K562 (cell line): ENCODE measurements around the gene ISYNA1. TPM values are rescaled to one million over a fixed set of nuclear protein-coding genes. Genes with fewer than 3 reads are reported as not detected.
A peak's percentile ranks its signal among the peaks of the same experiment; 100 is the strongest.

ENCODE experiments used
- ATF6 ChIP-seq: sonication (generic); formaldehyde crosslinking; IDR thresholded peaks from 2 replicates; pipeline ENCODE4 v1.4.0; 2020; ENCODE audit warnings: mild to moderate bottlenecking, missing genetic modification reagents
- CHD4 ChIP-seq: fragments of 200-600 bp; sonication (generic); IDR thresholded peaks from 3 replicates; pipeline ENCODE4 v1.6.1; 2012; ENCODE audit warnings: low read depth, mild to moderate bottlenecking, mixed read lengths, low read length, inconsistent platforms; ENCODE audit not compliant: insufficient read depth, insufficient replicate concordance, poor library complexity, severe bottlenecking
- ERF ChIP-seq: fragments of 450-650 bp; formaldehyde crosslinking; IDR thresholded peaks from 2 replicates; pipeline ENCODE4 v1.4.0; 2020; ENCODE audit warnings: mild to moderate bottlenecking, mixed read lengths
- ETS1 ChIP-seq: conservative IDR thresholded peaks from 2 replicates; pipeline ENCODE4 v1.6.1; 2011; ENCODE audit warnings: low read depth, mild to moderate bottlenecking, low read length; ENCODE audit not compliant: control insufficient read depth
- EWSR1 ChIP-seq: fragments of 450-650 bp; IDR thresholded peaks from 2 replicates; pipeline ENCODE4 v1.6.1; 2018; ENCODE audit warnings: borderline replicate concordance, mild to moderate bottlenecking, low read depth, moderate library complexity; ENCODE audit not compliant: partially characterized antibody
- HNRNPK ChIP-seq: fragments of 200-400 bp; formaldehyde crosslinking; IDR thresholded peaks from one replicate; pipeline ENCODE4 v1.6.1; 2018; ENCODE audit warnings: mild to moderate bottlenecking, low read depth, low read length; ENCODE audit not compliant: poor library complexity, severe bottlenecking
- HNRNPL ChIP-seq: fragments of 200-400 bp; formaldehyde crosslinking; IDR thresholded peaks from 2 replicates; pipeline ENCODE4 v1.6.1; 2017; ENCODE audit warnings: low read depth, mild to moderate bottlenecking, low read length
- MAX ChIP-seq: sonication (generic); formaldehyde crosslinking; IDR thresholded peaks from 2 replicates; pipeline ENCODE4 v1.9.0; 2022; ENCODE audit warnings: mild to moderate bottlenecking, missing genetic modification reagents
- PHF8 ChIP-seq: fragments of 200-600 bp; sonication (generic); IDR thresholded peaks from 2 replicates; pipeline ENCODE4 v1.6.1; 2012; ENCODE audit warnings: mixed run types, mild to moderate bottlenecking, inconsistent platforms, low read length, moderate library complexity, borderline replicate concordance
- POLR2B ChIP-seq: fragments of 450-650 bp; IDR thresholded peaks from 2 replicates; pipeline ENCODE4 v1.6.1; 2018; ENCODE audit warnings: low read depth; ENCODE audit not compliant: partially characterized antibody
- STAT6 ChIP-seq: sonication (generic); formaldehyde crosslinking; IDR thresholded peaks from 2 replicates; pipeline ENCODE4 v1.8.1; 2023; ENCODE audit warnings: mild to moderate bottlenecking, missing genetic modification reagents
- U2AF2 ChIP-seq: fragments of 200-400 bp; formaldehyde crosslinking; optimal IDR thresholded peaks from 2 replicates; pipeline ENCODE3; 2017; ENCODE audit warnings: low read depth, mild to moderate bottlenecking, low read length
- YY1 ChIP-seq, 3 experiments: IDR thresholded peaks; 2 replicates each; pipeline ENCODE4 v1.6.1; 2011; ENCODE audit warnings: low read length in 2 of 3, mild to moderate bottlenecking in 2 of 3, moderate library complexity in 2 of 3, borderline replicate concordance in 1 of 3, control low read depth in 1 of 3, low read depth in 1 of 3; ENCODE audit not compliant: insufficient read depth in 3 of 3, insufficient replicate concordance in 2 of 3, control insufficient read depth in 1 of 3, insufficient read length in 1 of 3; ENCODE audit errors: extremely low read depth in 1 of 3
- ZNF133 ChIP-seq: fragments of 250-450 bp; sonication (Bioruptor Pico); IDR thresholded peaks from 2 replicates; pipeline ENCODE4 v1.4.0; 2020; ENCODE audit warnings: mild to moderate bottlenecking
- ZNF24 ChIP-seq: fragments of 450-650 bp; IDR thresholded peaks from 2 replicates; pipeline ENCODE4 v1.6.1; 2016
- ZNF395 ChIP-seq: fragments of 200-800 bp; sonication (Bioruptor generic); IDR thresholded peaks from 2 replicates; pipeline ENCODE4 v1.6.1; 2017; ENCODE audit warnings: missing genetic modification characterization, missing compliant biosample characterization
- ZNF76 ChIP-seq: fragments of 250-450 bp; sonication (Bioruptor Pico); IDR thresholded peaks from 2 replicates; pipeline ENCODE4 v1.4.0; 2020; ENCODE audit warnings: mild to moderate bottlenecking, moderate library complexity, borderline replicate concordance
- ZNF766 ChIP-seq: fragments of 200-800 bp; sonication (Bioruptor generic); conservative IDR thresholded peaks from 2 replicates; pipeline ENCODE4 v1.6.1; 2016; ENCODE audit warnings: missing genetic modification characterization, missing compliant biosample characterization
- polyA plus RNA-seq, 8 experiments: library from polyadenylated mRNA; depleted of rRNA in 4 of 8; stranded (reverse) in 5 of 8; unstranded in 3 of 8; fragments of >200 nt; fragmentation: Nextera tagmentation in 2 of 8; fragmentation: Illumina TruSeq in 1 of 8; extraction: Ambion mirVana in 2 of 8; extraction: Trizol in 1 of 8; gene quantifications; 2 replicates each; pipeline versions ENCODE4 v1.2.1 to v1.2.3, GENCODE V29; 2011 to 2014; ENCODE audit warnings: inconsistent platforms in 1 of 8, missing spikeins in 1 of 8
- total RNA-seq, 7 experiments: library from RNA; depleted of rRNA in 6 of 7; stranded (reverse); fragments of >200 nt in 6 of 7; fragmentation: Illumina TruSeq in 2 of 7; extraction: Trizol in 2 of 7; gene quantifications; 2 replicates each; pipeline versions ENCODE4 v1.2.1 to v1.2.3, GENCODE V29; 2011 to 2021; ENCODE audit warnings: low replicate concordance in 1 of 7

The ISYNA1 gene
- total and polyA plus RNA-seq, 9 of the 15 experiments (the other 6 are each of a cell fraction or from before 2014, with no cell fraction given), result 21.8 to 460 (median 93.2) TPM

GRCh38 chr19:18419195-18419698, 18.7 kb downstream of the ISYNA1 start, which contains the start of gene SSBP4 (continued):
- TF ChIP-seq ZNF395 (CRISPR knock-in tag) (peak; percentile 90), POLR2B (no peak), ATF6 (CRISPR knock-in tag) (no peak), ZNF76 (CRISPR knock-in tag) (no peak), CHD4 (no peak), STAT6 (CRISPR knock-in tag) (0 out of 2 replicates have a peak, but pooled peaks have one; percentile 26), EWSR1 (no peak), HNRNPL (peak; percentile 66; the same call in 1 of the 2 replicates), HNRNPK (no peak), ERF (CRISPR knock-in tag) (peak; percentile 46; the same call in 1 of the 2 replicates), U2AF2 (no peak), YY1 (IDR thresholded peaks at IDR 0.05; ENCODE audit: borderline replicate concordance in 1 of 3, control insufficient read depth in 1 of 3, extremely low read depth in 1 of 3, insufficient read depth in 3 of 3, insufficient read length in 1 of 3, insufficient replicate concordance in 2 of 3, low read depth in 1 of 3, low read length in 2 of 3) (peak in 1 of 3 experiments; percentile 50), MAX (peak; percentile 92), ZNF133 (CRISPR knock-in tag) (no peak), PHF8 (peak; percentile 47; the same call in 1 of the 2 replicates), ZNF24 (peak; percentile 11; the same call in 1 of the 2 replicates), ETS1 (peak; percentile 51; the same call in 1 of the 2 replicates), ZNF766 (CRISPR knock-in tag) (peak; percentile 90)
